ENCODE measurements around the gene LYRM4. TPM values are rescaled to one million over a fixed set of nuclear protein-coding genes. Genes with fewer than 3 reads are reported as not detected.

The LYRM4 gene
- total and polyA plus RNA-seq, 8 donors, result 25.2 to 47.4 (median 42.0) TPM

GRCh38 chr6:5085648-5086293, 175.0 kb downstream of the LYRM4 start:
- Histone ChIP-seq H3K9me3 (no peaks in the 10 kb centered on the region), H3K4me1 (peaks cover 0 to 35% of the 10 kb centered on the region in 2 donors)
- intact Hi-C loops (cut with DNase I), result no loop called here

GRCh38 chr6:5084781-5085647, 175.7 kb downstream of the LYRM4 start, which contains the start of gene PPP1R3G:
PPP1R3G (plus strand) TSS chr6:5085341; CDS start chr6:5085486, 145 bp downstream.
- Histone ChIP-seq H3K9me3 (no peaks in the 10 kb centered on the region), H3K4me3 (peak within 1 kb of the TSS; percentile 53 to 56), H3K27ac (peak within 1 kb of the TSS; percentile 13 to 26), H3K36me3 (no peaks in the 10 kb centered on the region), H3K27me3 (peaks cover 15 to 62% of the 10 kb centered on the region in 2 donors), H3K4me1 (peaks cover 0 to 35% of the 10 kb centered on the region in 2 donors)
- TF ChIP-seq CTCF (IDR thresholded peaks at IDR 0.05), result no peak
- intact Hi-C loops (cut with DNase I), result no loop called here
- DNase-seq, result peak; percentile 53 to 84 (median 66)
- ATAC-seq, result peak; percentile 82

More at GRCh38 chr6:5085648-5086293, 175.0 kb downstream of the LYRM4 start:
- Histone ChIP-seq H3K27me3 (peaks cover 15 to 70% of the 10 kb centered on the region in 2 donors), H3K36me3 (no peaks in the 10 kb centered on the region), H3K27ac (peak overlapping the region in 1 of 2 donors; percentile 26), H3K4me3 (peak overlapping the region; percentile 53 to 56)
- ATAC-seq, result peak; percentile 41
- no peak for TF ChIP-seq CTCF (IDR thresholded peaks at IDR 0.05)
- DNase-seq, result peak in 2 of 4 donors; percentile 40 to 43

GRCh38 chr6:5084360-5084780, 176.4 kb downstream of the LYRM4 start:
- H3K4me1 ChIP-seq, result peaks cover 0 to 35% of the 10 kb centered on the region in 2 donors
- H3K36me3 ChIP-seq, result no peaks in the 10 kb centered on the region
- peak; percentile 63 for ATAC-seq
- no peak overlapping the region for H3K27ac ChIP-seq
- intact Hi-C loops (cut with DNase I), result no loop called here
- H3K9me3 ChIP-seq, result no peaks in the 10 kb centered on the region
- TF ChIP-seq CTCF (IDR thresholded peaks at IDR 0.05), result no peak
- DNase-seq, result peak in 2 of 4 donors; percentile 53 to 60
- H3K4me3 ChIP-seq, result peak overlapping the region; percentile 53 to 56
- H3K27me3 ChIP-seq, result peaks cover 15 to 61% of the 10 kb centered on the region in 2 donors

GRCh38 chr6:5083813-5084359, 176.9 kb downstream of the LYRM4 start:
- Histone ChIP-seq H3K36me3 (no peaks in the 10 kb centered on the region), H3K27me3 (peaks cover 15 to 61% of the 10 kb centered on the region in 2 donors), H3K4me3 (peak overlapping the region; percentile 53 to 56), H3K27ac (no peak overlapping the region), H3K9me3 (no peaks in the 10 kb centered on the region), H3K4me1 (peaks cover 0 to 35% of the 10 kb centered on the region in 2 donors)
- ATAC-seq, result no peak
- intact Hi-C loops (cut with DNase I), result no loop called here
- no peak for TF ChIP-seq CTCF (IDR thresholded peaks at IDR 0.05)
- no peak for DNase-seq

- no peaks in the 10 kb centered on the region for H3K9me3 ChIP-seq
- H3K27me3 ChIP-seq, result peaks cover 15 to 55% of the 10 kb centered on the region in 2 donors
- DNase-seq (no peak), ATAC-seq (no peak)
- no peak overlapping the region for H3K4me3 ChIP-seq
- TF ChIP-seq CTCF (IDR thresholded peaks at IDR 0.05), result no peak
- H3K27ac ChIP-seq, result no peak overlapping the region
- intact Hi-C loops (cut with DNase I), result no loop called here
- H3K36me3 ChIP-seq, result no peaks in the 10 kb centered on the region
- H3K4me1 ChIP-seq, result peaks cover 0 to 35% of the 10 kb centered on the region in 2 donors
These were observed 177.5 kb downstream of the LYRM4 start for GRCh38 chr6:5083307-5083583.
